ENCODE measurements around the gene RPS25.
A peak's percentile ranks its signal among the peaks of the same experiment; 100 is the strongest.
"Not testable (repeated sequence)": the region's sequence is repeated elsewhere in the genome, so short reads cannot be mapped to it uniquely, and the experiment has no call there.

The RPS25 gene

DNA sequence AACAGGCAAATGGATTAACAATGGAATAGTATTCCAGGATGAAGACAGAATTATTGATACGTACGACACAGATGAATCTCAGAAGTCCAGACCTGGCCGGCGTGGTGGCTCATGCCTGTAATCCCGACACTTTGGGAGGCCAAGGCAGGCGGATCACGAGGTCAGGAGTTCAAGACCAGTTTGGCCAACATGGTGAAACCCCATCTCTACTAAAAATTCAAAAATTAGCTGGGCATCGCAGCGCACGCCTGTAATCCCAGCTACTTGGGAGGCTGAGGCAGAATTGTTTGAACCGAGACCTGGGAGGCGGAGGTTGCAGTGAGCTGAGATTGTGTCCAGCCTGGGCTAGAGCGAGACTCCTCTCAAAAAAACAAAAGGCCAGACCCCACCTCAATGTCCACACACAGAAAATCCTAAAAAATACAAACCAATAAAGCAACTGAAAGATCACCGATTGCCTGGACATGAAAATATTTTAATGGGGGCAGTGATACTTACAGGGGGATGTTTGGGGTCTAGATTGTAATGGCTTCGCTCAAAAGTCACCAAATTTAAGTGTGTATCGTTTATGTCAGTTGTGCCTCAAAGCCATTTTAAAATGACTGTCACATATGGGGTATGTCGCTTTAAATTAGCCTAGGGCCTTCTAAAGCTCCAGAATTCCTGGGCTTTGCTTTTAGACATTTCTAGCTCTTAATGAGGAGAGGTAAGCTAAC, 3.8 kb downstream of the RPS25 start:
- no peak for DNase-seq

DNA sequence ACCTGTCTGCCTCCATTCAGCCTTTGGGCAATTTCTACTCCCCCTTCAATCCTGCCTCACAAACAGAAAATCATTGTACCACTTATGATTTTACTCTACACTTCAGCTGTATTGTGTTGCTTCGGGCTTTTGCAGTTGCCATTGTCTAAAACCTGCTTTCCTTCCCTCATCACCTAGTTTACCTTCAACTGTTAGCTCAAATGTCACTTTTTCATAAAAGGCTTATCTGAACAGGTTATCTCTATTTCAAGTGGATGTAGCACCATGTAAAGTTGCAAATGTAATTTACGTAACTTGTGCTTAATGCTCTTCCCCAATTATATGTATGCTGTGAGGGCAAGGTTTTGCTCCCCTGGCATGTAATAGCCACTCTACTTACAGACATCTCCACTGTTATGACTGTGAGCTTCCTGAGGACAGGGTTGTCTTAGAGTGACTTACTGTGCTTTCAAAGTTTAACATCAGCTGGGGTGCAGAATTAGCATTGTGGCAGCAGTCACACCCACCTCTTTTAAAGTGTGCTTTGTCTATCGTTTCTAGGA, 5.4 kb downstream of the RPS25 start:
- no peak for DNase-seq

DNA sequence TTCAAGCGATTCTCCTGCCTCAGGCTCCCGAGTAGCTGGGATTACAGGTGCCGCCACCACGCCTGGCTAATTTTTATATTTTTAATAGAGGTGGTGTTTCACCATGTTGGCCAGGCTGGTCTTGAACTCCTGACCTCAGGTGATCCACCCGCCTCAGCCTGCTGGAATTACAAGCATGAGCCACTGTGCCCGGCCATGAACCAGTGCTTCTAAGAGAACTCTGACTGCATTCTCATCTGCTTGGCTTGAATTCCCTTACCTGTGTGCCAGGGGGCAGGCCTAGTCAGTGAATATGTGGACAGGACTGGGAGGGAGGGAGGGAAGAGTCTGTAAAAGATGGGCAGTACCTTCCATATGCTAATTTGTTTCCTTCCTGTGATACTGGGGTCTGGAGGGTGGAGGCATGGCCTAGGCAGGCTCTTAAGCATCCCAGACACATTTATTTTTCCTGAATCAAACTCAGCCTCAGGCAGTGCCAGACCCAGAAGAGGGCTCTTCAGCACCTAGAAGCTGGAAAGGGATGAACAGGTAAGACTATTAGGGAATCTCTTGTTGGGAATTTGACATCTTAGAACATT, 6.6 kb downstream of the RPS25 start:
- DNase-seq = no peak

DNA sequence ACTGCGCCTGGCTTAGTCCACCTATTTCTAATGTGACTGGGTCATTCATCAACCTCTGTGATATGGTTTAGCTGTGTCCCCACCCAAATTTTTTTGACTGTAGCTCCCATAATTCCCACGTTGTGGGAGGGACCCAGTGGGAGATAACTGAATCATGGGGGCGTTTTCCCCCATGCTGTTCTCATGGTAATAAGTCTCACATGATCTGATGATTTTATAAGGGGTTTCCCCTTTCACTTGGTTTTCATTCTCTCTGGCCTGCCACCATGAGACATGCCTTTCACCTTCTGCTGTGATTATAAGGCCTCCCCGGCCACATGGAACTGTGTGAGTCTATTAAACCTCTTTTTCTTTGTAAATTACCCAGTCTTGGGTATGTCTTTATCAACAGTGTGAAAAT, 11.5 kb downstream of the RPS25 start:
- DNase-seq = no peak

DNA sequence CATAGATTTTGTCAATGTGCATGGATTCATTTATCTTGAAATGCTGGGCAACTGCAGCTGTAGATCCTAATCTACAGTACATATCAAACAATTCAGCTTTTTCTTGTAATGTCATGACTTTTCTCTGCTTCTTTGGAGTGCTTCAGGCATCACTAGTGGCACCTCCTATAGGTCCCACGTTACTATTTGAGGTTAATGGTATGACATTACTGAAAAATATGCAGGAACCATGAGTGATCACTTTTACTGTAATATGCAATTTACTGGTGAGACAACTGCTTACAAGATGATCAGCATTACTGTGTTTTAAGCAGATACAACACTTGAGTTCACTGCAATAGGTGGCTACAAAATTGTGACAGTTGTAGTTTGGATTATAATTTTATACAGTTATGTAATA, 17.2 kb downstream of the RPS25 start:
- no peak for DNase-seq

DNA sequence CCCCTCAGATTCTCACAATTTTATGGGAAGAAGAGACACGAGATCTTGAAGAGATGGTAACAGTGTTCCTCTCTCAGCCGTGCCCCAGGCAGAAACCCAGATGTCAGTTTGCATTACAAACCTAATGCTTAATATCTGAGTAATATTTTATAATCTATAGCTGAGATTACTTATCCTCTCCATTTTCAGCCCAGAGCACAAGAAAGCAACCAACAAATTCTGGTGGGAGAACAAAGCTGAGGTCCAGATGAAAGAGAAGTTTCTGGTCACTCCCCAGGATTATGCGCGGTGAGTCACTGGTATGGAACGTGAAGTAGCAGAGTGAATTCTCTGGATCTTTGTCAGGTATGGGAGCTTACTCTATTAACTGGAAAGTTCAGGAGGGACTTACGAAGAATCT, 19.3 kb downstream of the RPS25 start:
- no peak for DNase-seq

DNA sequence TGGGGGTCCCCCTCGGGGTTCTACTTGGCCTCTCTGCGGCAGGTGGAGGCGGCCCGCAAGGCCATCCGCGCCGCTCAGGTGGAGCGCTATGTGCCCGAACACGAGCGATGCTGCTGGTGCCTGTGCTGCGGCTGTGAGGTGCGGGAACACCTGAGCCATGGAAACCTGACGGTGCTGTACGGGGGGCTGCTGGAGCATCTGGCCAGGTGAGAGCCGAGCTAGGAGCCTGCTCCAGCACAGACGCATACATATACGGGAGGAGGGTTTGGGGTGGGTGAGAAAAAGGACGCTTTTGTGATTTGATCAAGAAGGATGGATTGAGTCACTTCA, 19.8 kb downstream of the RPS25 start:
- no peak for DNase-seq

DNA sequence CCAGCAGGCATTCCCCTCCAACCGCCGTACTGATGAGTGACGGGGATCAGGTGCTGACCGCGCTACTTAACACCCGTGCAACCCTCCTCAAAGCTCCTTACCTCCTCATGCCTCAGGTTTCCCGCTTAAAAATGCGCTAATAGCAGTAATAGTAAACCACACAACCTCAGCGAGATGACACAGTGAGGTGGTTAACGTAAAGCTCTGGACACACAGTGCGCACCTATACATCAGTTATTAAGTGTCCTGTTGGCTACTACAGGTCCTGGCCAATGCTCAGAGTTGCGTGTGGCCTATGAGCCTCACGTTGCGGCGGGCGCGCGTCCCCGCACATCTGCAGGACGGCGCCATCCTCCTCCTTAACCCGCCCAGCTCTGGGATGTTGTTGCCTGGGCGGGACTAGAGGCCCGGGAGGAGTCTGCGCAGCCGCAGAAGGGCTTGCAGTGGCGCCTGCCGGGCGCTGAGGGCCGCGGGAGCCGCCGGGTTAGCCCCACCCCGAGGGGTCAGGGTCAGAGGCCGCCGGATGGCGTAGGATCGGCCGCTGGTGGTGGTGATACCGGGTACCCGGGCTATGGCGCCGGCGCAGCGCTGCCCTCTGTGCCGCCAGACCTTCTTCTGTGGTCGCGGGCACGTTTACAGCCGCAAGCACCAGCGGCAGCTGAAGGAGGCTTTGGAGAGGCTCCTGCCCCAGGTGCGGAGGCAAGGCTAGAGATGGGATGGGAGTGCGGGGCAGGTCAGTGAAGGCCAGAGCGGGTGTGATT, 20.3 kb downstream of the RPS25 start, which contains the start of gene CENATAC:
Gene CENATAC, plus strand, starts transcription at position 512 of the 761 bp plus-strand sequence. Its CDS starts 60 bp downstream, at position 572.
- DNase-seq = peak; percentile 96

DNA sequence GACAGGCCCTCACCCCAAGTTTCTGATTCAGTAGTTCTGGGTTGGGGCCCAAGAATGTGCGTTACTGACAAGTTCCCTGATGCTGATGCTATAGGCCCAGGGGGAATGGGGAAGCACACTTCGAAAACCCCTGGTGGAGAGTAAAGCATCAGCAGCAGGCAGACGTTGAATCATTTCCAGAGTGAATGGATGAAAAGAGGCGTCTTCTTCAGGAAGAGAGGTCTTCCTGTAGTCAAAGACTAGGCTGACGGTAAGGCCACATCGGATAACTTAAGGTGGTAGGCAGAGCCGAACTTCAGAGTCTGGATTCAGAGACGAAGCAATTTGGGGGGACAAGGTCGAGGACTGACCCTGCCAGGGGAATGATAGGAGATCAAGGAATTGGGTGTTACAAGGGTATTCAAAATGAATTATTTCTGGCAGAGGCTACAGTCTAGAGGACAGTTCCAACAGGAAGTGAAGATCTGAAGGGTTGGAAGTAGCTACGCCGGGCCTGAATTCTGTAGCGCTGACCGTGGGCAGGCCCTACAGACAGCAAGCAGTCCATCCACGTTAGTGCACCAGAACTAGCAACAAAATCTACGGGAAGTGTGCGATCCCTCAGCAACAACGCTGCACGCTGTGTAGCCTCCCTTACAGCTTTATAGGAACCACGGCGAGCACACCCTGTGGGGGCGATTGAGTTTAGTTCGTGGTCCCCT, 21.1 kb downstream of the RPS25 start:
- DNase-seq = peak; percentile 50

DNA sequence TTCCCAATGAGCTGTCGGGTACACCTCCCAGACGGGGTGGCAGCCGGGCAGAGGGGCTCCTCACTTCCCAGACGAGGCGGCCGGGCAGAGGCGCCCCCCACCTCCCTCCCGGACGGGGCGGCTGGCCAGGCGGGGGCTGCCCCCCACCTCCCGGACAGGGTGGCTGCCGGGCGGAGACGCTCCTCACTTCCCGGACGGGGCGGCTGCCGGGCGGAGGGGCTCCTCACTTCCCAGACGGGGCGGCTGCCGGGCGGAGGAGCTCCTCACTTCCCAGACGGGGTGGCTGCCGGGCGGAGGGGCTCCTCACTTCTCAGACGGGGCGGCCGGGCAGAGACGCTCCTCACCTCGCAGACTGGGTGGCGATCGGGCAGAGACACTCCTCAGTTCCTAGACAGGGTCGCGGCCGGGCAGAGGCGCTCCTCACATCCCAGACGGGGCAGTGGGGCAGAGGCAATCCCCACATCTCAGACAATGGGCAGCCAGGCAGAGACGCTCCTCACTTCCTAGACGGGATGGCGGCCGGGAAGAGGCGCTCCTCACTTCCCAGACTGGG, 26.6 kb downstream of the RPS25 start:
- DNase-seq = not testable (repeated sequence)

DNA sequence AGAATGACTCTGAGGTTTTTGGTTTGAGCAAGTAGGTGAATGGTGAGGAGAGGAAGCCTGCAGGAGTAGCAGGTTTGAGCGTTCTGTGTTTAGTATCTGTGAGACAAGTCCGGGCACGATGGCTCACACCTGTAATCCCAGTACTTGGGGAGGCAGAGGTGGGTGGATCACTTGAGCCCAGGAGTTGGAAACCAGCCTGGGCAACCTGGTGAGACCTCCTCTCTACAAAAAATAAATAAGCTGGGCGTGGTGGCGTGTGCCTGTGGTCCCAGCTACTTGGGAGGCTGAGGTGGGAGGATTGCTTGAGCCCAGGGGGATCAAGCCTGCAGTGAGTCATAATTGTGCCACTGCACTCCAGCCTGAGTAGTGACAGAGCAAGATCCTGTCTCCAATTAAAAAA, 29.9 kb downstream of the RPS25 start:
- no peak for DNase-seq

DNA sequence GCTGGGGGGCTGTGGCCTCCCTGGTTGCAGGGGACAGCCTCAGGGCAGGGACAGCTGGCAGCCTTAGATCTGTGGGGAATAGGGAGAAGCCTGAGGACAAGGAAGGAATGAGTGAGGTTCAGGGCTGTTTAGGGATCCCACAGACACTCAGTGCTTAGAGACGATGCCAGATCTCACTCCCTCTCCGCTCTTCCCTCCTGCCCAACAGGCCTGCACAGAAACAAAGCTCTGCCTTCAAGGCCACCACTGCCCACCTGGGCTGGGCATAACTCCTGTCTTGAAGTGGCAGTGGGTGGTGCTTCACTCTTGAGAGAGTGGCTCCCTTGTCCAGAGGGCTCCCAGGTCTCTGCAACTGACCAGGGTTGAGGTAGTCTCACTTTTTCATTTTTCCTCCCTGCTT, 33.3 kb downstream of the RPS25 start:
- DNase-seq = no peak

DNA sequence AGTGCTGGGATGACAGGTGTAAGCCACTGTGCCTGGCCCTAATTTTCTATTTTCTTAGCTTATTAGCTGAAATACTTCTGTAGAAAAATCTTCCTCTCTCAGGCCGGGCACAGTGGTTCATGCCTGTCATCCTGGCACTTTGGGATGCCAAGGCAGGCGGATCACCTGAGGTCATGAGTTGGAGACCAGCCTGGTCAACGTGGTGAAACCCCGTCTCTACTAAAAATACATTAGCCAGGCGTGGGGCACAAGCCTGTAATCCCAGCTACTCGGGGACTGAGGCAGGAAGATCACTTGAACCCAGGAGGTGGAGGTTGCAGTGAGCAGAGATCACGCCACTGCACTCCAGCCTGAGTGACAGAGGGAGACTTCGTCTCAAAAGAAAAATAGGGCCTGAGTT, 33.8 kb downstream of the RPS25 start:
- DNase-seq = not testable (repeated sequence)

DNA sequence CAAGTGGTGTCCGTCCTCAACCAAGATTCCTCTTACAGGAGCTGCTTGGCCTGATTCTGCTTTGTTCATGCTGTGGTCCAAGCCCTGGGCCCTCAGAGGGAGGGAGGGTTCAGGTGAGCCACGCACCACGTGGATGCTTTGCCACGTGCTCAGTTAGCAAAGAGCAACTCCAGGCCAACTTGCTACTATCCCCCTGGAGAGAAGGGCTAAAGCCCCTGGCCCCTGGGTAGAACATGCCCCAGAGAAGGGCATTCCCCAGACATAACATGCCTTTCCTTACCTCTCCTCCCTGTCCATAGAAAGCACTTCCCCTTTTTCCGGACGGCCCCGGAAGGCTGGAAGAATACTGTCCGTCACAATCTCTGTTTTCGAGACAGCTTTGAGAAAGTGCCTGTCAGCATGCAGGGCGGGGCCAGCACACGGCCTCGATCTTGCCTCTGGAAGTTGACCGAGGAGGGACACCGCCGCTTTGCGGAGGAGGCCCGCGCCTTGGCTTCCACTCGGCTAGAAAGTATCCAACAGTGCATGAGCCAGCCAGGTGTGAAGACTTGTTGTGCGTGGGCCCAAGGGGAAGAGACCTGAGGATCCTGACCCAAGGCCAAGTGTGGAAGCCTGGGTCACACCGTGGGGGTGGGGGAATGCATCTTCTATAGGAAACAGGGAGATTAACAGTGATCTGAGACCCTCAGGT, 37.8 kb downstream of the RPS25 start:
- DNase-seq = no peak

DNA sequence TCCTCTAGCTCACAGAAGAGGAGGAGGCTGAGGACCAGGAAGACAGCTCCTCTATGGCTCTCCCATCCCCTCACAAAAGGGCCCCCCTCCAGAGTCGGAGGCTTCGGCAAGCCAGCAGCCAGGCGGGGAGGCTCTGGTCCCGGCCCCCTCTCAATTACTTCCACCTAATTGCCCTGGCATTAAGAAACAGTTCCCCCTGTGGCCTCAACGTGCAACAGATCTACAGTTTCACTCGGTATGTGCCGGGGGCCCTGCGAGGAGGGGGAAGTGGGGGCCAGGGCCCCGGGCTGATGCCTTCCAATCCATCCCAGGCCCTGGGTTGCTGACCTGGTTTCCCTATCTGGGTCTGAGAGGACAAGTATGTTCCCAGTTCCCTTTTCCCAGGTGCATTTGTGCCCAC, 38.7 kb downstream of the RPS25 start:
- DNase-seq = no peak

DNA sequence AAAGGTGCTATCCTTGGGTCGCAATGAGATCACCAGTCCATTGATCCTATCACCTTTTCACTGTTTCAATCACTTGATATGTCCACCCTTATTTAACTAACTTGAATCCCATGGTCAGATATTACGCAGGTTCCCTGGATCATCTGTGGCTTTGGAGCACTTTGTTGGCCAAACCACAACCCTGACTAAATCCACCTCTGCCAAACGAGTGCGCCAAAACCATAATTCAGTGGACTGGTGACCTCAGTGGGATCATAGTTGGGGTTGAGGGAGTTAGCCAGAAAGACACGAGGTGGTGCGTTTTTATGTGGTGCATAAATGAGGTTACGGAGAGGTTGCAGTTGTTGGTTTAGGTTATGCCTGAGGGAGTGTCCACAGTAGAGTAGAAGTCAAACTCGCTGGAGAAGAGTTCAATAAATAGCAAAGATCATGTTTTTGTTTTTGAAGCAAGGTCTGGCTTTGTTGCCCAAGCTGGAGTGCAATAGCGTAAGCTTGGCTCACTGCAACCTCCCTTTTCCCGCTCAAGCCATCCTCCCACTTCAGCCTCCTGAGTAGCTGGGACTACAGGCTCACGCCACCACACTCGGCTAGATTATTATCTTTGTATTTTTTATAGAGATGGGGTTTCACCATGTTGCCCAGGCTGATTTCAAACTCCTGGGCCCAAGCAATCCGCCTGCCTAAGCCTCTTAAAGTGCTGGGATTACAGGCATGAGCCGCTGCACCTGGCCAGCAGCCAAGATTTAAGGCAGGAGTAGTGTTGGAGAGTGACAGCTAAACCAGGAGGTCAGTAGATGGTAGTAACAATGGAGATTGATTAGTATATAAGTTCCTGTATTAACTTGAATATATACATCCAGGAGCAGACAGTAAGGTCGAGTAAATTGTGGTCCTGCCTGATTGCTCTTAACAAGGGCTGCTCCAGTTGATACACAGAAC, 42.1 kb downstream of the RPS25 start:
- DNase-seq = no peak

DNA sequence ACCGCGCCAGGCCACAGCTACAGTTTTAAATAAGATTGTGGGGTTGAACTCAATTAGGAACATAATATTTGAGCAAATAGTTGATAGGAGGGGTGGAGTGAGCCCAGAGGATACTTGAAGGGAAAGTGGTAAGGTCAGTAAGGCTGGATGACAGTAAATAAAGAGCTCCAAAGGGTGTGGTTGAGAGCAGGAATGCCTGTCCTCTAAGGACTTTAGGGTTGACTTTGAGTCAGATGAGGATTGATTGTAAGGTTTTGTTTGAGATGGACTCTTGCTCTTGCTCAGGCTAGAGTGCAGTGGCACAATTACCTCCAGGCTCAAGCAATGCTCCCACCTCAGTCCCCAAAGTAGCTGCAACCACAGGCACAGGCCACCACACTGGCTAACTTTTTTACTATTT, 44.2 kb downstream of the RPS25 start:
- DNase-seq = no peak

DNA sequence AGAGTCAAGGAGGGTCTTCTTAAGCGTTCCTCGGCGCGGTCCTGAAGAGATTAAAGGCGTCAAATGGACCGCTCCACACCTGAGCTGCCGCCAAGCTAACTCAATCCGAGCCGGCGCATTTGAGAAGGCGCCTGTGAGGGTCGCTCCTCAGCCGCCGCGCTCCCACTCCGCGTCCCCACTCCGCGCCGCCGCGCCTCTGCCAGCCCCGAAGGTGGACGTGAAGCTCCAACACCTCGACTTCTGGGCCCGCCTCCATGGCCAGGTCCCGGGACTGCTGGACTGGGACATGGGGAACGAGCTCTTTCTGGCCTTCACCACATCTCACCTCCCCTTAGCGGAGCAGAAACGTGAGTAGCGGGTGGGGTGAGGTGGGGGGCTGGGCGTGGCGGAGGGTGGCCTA, 46.5 kb downstream of the RPS25 start, which contains the start of gene FOXR1:
Gene FOXR1, plus strand, starts transcription at position 116 of the 400 bp plus-strand sequence. Its CDS starts 171 bp downstream, at position 287.
- no peak for DNase-seq

DNA sequence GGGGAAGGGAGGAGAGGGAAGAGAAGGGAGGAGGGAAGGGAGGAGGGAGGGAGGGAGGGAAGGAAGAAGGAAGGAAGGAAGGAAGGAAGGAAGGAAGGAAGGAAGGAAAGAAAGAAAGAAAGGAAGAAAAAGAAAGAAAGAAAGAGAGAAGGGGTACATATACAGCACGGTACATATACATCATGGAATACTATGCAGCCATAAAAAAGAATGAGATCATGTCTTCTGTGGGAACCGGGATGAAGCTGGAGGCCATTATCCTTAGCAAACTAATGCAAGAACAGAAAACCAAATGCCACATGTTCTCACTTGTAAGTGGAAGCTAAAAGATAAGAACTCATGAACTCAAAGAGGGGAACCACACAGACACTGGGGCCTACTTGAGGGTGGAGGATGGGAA, 48.6 kb downstream of the RPS25 start:
- DNase-seq = not testable (repeated sequence)

Data from CD4-positive, alpha-beta T cell treated with Interleukin-12 subunit alpha and Interleukin-12 subunit beta, for 1 hour (primary cell).